ENCODE measurements around the gene ARPC2. TPM values are rescaled to one million over a fixed set of nuclear protein-coding genes. Genes with fewer than 3 reads are reported as not detected.
A peak's percentile ranks its signal among the peaks of the same experiment; 100 is the strongest.

ARPC2 gene
- total RNA-seq, 1 donor from 2014 or later, result 323 TPM

DNA sequence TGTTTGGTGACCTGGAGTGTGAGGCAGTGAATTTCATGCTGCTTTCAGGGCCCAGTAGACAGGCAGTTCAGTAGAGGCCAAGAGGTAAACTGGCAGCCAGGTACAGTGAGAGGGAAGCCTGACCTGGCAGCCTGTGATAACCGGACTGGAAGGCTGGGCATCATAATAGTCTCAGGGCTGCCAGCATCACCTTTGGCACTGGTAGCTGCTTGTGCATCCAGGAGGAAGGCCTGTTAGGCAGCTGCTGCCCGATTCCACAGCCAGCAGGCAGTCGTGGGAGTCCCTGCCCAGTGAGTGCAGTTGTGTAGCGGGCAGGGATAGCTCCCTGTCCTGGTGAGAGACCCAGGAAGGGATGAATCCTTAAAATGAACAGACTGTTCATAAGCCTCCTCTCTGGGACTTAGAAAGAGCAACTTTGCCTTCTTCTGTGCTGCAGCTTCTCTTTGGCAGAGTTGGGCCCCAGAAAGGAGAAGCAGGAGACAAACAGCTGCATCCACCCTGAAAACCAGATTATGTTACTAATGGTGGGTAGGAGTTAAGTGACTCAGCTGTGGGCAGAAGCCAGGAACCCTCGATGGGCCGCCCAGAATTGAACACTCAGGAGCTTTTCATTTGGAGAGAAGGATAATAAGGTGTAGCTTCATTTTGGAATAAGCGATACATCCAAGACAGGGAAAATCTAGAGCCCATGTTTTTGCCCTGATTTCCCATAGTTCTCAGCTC, 35.7 kb downstream of the ARPC2 start:
- DNase-seq (ENCODE audit: low spot score), result peak; percentile 57

DNA sequence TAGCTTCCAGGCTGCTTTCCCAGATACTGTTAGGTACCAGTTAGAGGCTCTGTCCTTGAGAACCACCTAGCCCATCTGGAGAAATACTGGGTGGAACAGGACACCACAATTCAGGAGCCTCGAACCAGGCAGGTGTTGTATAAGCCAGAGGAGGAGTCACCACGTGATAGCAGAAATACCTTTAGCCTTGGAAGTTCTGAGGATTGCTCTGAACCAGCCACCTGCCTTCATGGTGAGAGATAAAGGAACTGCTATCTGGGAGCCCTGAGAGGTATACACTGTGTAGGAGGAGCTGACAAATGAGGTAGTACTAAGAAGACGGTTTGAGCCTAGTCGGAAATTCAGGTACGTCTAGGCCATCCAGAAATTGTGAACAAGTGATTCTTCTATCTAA, 36.2 kb downstream of the ARPC2 start:
- DNase-seq (ENCODE audit: low spot score), result no peak

DNA sequence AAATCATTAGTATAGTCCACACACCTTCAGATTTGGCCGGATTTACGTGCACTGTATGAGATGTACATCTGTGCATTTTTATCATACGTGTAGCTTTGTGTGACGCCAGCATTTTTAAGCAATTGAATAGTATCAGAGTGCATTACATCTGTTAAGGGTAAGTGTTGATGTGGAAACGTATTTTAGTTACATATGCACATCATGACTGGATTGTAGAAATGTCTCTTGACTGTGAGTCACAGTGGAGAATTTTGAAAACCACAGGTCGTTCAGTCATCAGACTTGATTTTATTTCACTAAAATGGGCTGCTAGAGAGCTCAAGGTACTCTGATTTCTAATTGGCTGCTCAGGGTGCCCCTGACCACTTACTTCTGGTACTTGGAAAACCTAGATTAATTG, 38.5 kb downstream of the ARPC2 start:
- no peak for DNase-seq (ENCODE audit: low spot score)

DNA sequence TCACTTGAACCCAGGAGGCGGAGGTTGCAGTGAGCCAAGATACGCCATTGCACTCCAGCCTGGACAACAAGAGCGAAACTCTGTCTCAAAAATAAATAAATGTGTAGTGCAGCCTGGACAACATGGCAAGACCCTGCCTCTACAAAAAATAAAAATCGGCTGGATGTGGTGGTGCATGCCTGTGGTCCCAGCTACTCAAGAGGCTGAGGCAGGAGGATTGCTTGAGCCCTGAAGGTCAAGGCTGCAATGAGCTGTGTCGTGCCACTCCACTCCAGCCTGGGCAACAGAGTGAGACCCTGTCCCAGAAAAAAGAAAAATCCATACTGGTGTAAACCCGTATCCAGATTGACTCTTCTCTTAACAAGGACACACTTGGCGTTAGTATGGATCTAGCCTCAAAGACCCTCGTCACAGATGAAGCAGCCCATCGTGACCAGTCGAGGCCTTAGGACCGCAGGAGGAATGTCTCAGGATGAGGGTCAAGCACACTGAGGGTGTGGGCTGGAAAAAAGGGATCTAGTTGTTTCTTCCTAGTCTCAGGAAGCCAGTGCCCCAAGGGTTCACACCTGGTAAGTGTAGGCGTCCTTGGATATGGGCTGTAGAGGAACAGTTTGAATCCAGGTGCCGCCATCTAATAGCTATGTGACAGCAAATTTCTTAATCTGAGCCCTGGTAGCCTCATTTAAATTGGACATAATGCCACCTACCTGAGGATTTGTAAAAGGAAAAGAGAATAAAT, 39.8 kb downstream of the ARPC2 start:
- peak; percentile 41 for DNase-seq (ENCODE audit: low spot score)

DNA sequence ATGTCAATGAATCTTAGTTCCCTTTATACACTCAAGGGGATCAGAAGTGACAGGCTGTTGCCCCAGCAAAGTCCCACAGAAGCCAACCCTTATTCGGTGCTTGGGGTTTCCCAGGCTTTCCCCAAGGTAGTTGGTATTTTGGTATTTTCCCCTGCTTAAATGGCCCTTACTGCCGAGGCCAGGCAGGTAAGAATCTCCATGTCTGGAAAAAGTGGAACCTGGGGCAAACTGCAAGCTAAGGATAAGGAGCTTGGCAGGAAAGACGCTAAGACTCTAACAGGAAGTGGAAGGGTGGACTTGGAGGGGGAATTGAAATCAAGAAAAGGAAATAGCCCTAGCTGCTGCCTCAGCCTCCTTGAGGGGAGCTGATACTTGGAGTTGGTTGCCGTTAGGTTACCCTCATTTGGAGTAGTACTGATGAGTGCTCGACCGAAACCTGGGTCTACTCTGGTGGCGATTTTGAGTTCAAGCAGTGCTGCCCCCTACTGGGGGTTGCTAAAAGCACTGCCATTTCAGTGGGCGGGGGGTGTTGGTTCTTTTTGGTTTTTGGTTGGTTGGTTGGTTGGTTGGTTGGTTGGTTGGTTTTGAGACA, 40.5 kb downstream of the ARPC2 start:
- peak; percentile 49 for DNase-seq (ENCODE audit: low spot score)

DNA sequence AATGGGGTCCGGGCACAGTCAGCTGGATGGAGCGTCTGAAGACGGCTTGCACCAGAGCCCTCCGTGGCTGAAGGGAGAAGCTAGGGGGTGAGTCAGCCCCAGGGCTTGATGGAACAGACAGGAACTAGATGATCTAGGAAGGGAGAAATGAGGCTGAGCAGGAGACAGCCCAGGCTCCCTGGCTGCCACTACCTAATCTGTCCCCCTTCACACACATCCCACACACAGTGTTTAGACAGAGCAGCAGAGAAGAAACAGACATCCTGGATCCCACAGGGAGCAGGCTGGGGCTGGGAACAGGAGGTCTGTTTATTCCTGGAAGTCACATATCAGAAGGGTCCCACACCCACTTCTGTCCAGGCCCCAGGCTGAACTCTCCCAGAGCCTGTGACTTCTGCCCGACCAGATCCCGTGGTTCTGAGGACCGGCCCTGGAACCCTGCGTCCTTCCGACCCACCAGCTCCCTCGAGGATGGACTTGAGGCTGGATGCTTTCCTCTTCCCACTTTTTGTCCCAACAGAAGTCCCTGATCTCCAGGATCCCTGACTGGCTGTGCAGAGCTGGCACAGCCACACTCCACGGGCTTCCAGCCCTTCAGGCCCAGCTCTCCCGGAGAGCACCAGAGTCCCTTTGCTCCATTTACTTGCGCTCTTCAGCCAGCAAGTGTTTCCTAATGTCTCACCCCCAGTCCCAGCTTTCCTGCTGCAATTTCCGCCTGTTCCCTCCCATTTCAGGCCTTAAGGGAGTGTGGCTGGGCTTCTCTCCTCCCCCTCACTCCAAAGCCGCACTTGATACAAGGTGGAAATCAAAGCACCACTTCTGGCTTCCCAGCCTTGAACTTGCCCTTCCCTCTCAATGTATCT, 42.3 kb downstream of the ARPC2 start:
- peak; percentile 89 for DNase-seq (ENCODE audit: low spot score)

DNA sequence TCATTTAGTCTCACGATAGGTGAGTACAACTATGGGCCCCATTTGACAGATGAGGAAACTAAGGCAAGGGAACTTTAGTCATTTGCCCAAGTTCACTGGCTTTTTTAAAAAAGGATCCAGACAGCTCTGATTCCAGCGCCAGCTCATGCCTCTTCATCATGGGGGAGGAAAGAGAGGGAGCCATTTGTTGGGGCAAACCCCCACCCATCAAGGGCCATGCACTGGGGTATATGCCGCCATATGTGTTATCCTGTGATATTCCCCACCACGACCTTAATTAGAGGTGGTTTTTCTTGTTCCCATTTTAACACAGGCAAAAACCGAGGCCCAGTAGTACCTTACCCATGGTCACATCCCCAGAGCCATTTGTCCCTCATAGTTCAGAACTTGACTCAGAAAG, 43.2 kb downstream of the ARPC2 start:
- DNase-seq (ENCODE audit: low spot score), result no peak

DNA sequence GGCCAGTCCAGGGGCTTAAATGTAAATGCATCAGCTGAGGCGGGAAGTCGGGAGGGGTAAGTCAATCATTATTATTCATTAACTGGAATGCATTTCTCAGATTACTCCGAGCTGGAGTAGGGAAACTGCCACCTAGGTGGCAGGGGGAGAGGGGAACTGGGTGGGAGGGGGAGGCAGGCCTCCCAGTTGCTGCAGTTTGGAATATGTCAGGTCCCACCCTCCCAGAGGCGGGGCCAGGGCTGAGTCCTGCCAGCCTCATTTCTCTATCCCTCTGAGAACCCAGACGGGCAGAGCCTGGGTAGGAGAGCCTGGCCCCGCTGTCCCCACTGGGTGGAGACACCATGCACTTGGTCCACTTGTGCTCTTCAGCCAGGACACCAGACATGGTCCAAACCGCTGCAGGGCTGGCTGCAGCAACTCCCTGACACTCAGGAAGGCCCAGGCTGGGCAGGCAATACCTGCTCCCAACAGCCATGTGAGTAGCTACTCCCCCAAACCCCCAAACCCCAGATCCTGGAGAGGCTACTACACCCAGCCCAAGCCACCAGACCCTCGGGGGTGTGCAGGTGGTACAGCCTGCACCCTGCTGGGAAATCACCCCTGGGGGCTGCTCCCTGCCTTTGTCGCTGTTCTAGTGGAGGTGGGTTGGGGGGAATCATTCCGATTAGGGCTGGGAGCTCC, 43.9 kb downstream of the ARPC2 start, which contains the start of gene GPBAR1:
Gene GPBAR1, plus strand, starts transcription at position 274 of the 681 bp plus-strand sequence. CDS start 1,710 bp downstream, outside the sequence.
- DNase-seq (ENCODE audit: low spot score), result peak; percentile 90

DNA sequence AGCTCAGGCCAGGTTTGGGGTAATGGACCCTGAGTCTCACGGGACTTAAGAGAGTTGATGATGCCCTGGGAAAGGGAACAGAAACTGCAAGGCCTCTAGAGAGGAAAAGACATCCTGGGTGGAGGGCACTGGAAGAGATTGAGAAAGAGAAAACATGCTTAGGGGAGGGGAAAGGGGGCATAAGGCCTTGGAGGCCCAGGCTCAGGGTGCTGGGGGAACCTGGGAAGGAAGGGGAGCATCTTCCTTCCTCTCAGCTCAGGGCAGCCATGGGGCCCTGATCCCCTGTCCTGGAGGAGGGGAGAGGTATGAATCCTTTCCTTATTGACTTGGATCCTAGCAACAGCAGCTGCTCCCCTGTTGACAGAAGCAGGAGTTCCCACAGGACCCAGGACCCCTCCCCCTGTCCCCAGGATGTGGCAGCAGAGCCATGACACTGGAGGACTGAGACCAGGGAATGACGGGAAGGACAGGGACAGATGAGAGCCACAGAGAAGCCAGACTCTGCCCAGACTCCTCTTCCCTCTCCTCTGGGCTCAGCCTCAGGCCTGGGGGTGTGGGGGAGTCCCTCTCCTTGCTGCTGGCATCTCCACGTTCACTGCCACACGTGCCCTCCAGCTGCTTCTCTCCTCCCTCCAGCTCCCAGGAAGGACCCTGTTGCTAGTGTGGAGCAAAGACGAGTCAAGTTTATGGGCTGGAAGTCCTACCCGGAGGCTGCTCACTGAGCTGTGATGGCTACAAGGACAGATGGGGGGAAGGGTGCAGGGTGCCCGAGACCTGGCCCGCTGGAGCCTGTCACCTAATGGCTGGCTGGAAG, 44.6 kb downstream of the ARPC2 start:
- peak; percentile 88 for DNase-seq (ENCODE audit: low spot score)

DNA sequence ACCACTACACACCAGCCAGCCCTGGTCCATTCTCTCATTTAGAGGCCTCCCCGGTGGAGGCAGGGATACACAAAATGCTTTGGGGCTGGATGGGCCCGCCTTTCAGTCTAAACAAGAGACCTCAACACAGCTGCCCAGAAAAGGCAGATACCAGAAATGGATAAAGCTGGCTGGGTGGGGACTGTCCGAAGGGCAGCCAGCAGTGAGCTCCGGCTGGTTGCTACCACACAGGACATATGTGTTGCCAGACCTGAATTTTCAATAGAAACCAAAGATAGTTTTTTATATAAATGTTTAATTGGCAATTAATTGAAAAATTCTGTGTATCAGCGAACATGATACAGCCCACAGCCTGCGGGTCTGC, 45.2 kb downstream of the ARPC2 start:
- DNase-seq (ENCODE audit: low spot score), result no peak

DNA sequence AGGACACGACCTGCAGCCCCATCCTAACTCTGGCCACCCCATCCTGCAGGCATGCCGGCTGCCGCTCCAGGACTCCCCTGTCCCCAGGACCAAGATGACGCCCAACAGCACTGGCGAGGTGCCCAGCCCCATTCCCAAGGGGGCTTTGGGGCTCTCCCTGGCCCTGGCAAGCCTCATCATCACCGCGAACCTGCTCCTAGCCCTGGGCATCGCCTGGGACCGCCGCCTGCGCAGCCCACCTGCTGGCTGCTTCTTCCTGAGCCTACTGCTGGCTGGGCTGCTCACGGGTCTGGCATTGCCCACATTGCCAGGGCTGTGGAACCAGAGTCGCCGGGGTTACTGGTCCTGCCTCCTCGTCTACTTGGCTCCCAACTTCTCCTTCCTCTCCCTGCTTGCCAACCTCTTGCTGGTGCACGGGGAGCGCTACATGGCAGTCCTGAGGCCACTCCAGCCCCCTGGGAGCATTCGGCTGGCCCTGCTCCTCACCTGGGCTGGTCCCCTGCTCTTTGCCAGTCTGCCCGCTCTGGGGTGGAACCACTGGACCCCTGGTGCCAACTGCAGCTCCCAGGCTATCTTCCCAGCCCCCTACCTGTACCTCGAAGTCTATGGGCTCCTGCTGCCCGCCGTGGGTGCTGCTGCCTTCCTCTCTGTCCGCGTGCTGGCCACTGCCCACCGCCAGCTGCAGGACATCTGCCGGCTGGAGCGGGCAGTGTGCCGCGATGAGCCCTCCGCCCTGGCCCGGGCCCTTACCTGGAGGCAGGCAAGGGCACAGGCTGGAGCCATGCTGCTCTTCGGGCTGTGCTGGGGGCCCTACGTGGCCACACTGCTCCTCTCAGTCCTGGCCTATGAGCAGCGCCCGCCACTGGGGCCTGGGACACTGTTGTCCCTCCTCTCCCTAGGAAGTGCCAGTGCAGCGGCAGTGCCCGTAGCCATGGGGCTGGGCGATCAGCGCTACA, 45.9 kb downstream of the ARPC2 start:
- peak; percentile 89 for DNase-seq (ENCODE audit: low spot score)

DNA sequence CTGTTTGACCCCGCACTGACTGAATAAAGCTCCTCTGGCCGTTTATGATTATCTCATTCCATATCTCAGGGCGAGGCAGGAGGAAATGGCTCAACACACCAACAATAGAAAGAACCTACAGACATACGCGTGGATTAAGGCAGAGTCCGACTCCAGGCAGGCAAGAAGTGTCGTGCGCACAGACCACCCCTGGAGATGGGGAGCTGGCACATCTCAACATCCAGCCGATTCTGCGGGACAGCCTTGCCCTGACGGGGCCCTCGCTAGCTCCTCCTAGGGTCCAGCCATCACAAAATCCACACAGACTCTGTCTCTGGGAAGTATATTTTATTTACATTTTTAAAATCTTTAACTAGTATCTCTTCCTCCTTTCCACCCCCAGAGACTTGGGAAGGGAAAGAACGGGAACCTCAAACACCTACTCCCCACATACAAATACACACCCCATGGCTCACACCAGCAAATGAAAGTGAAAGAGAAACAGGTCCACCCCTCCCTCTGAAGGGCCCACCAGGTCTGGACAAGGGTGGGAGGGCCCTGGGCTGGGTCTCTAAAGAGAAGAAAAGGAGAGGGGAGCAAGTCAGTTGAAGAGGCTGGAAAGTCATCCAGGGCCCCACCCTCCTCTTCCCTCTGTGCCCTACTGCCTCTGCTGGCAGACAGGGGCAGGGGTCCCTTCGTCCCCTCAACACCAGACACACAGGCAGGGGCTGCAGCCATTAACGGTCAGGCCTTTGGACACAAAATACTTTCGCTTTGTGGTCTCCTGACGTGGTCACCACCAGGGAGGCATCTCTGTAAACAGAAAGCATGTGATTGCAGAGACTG, 47.0 kb downstream of the ARPC2 start:
- peak; percentile 71 for DNase-seq (ENCODE audit: low spot score)

DNA sequence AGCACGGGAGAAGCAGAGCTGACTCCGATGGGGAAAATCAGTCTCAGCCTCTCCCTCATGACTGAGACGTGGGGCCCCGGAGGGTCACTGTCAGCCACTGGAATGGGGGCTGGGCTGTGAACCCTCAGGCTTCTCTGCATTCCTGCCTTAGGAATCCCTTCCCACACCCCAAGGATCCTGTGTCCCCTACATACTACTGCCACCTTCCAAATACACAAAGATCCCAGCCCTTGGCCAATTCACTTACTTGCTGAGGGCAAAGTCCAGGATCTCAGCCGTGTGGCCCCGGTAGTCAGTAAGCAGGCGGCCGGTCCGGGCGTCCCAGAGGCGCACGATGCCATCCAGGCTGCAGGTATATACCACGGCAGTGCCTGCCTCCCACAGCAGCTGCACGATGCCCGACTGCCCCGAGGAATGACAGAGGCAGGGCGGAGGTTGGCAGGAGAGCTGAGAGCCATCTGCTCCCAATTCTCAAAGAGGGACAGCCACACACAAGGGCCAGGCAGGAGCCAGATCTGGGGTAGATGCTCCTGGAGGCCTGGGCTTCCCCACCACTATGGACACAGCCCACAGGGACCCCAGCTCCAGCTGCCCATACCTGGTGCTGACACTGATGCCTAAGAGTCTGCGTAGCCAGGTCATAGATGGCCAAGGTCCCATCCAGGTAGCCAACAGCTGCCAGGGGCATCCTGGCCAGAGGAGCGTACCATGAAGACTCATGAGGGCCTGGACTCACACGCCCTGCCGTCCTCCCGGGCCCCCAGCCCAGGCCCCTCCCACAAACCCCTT, 48.0 kb downstream of the ARPC2 start:
- no peak for DNase-seq (ENCODE audit: low spot score)

DNA sequence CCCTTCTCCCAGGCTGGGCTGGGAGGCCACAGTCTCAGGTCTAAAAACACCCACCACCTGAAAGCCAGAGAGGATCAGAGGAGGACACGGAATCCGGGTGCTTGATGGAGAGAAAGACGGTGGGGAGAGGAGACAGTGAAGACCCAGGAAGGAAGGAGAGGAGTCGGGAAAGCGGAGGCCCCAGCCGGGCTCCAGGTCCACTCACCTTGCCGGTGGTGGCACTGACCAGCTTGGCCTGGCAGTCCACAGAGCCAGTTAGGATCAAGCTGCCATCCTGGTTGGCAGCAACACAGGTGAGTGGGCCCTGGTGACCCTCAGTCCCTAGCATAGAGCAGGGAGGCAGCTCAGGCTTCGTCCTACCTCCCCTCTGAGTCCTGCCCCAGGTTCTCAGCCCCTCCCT, 48.6 kb downstream of the ARPC2 start:
- no peak for DNase-seq (ENCODE audit: low spot score)

DNA sequence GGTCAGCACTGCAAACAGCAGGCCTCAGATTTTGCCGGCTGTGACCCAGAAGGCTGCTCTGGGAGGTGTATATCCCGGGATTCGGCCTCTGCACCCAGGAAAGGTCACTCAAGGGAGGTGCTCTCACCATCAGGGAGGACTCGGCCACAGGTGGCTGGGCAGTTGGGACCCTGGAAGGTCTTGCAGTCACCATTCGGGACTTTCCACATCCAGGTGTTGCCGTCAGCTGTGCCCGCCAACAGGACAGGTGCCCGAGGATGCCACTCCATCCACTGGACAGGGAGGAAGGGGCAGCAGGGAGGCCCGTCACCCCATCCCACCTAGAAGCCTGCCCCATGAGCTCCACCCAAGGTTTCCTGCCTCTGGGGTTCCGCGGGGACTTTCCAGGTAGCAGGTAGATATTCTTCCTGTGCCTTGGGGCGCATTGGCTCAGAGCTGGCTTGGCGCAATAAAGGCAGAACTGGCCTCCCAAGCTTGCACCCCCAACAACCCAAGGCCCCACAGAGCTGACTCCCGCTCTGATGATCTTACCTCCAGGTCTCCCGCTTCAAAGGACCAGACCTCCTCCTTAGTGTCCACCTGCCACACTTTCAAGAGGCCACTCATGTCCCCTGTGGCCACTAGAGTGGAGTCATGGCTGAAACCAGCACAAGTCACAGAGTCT, 49.5 kb downstream of the ARPC2 start:
- DNase-seq (ENCODE audit: low spot score), result no peak

DNA sequence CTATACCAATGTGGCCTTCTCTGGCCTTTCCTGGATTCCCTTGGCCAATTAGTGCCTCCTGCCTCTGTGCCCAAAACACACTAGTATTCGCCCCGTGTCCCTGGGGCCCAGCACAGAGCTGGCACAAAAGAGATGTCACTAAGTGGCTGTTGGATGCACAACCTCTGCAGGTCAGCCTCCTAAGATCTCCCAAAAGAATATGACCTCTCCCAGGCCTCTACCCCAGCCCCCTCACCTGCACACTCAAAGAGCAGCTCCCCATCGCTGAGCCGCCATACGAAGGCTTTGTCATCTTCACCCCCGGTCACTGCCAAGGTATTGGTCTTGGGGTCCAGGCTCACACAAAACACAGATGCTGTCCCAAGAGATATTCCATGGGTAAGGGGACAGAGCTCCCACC, 50.3 kb downstream of the ARPC2 start:
- no peak for DNase-seq (ENCODE audit: low spot score)

All from mesenteric fat pad (tissue), 1 donor.